Measurements from ENCODE around the gene FSHR.

- TF ChIP-seq CTCF (IDR thresholded peaks at IDR 0.05) (no peak), POLR2A (IDR thresholded peaks at IDR 0.05) (no peak)
Measured at GRCh38 chr2:48948400-48949125, 205.8 kb downstream of the FSHR start.

Measured in adrenal gland (tissue), 5 donors.